ENCODE measurements around the gene TM2D1. TPM values are rescaled to one million over a fixed set of nuclear protein-coding genes. Genes with fewer than 3 reads are reported as not detected.

TM2D1 gene
- total RNA-seq, 2 donors from 2014 or later: 24.1 to 32.9 TPM

- no peak for TF ChIP-seq CTCF (conservative IDR thresholded peaks at IDR 0.05)
- no peak overlapping the region for H3K4me3 ChIP-seq (ENCODE audit: low read length)
- H3K4me1 ChIP-seq (ENCODE audit: control insufficient read depth, insufficient read depth, low read length): peaks cover 5% of the 10 kb centered on the region
- no peak overlapping the region for H3K27ac ChIP-seq (ENCODE audit: low read depth, low read length)
- Mint-ChIP-seq H3K4me1 (peaks cover 27% of the 10 kb centered on the region), H3K27me3 (ENCODE audit: insufficient read depth) (no peaks in the 10 kb centered on the region), H3K9me3 (no peaks in the 10 kb centered on the region), H3K4me3 (no peak overlapping the region), H3K36me3 (ENCODE audit: low read depth) (peaks cover 9% of the 10 kb centered on the region), H3K27ac (peak overlapping the region; percentile 28)
- no peak overlapping the region for H3K9ac ChIP-seq (ENCODE audit: extremely low read depth, low read length, poor library complexity, severe bottlenecking)
- no peak for DNase-seq
- H3K9me3 ChIP-seq (ENCODE audit: control insufficient read depth, low read length): no peaks in the 10 kb centered on the region
- WGBS, 2 experiments (ENCODE audit: insufficient coverage in 1 of 2, insufficient read length in 1 of 2): 88% methylated on average over 1 of the region's 1 CpG; no CpG with 5 or more reads in 1 of the 2 experiments
- no peaks in the 10 kb centered on the region for H3K27me3 ChIP-seq (ENCODE audit: control insufficient read depth, insufficient read depth, low read length, poor library complexity, severe bottlenecking)
- H3K36me3 ChIP-seq (ENCODE audit: control insufficient read depth, insufficient read depth, low read length): no peaks in the 10 kb centered on the region
Measured at GRCh38 chr1:61746813-61747212, 21.9 kb upstream of the TM2D1 start.

- Histone ChIP-seq H3K4me1 (ENCODE audit: control insufficient read depth, insufficient read depth, low read length) (peaks cover 5% of the 10 kb centered on the region), H3K36me3 (ENCODE audit: control insufficient read depth, insufficient read depth, low read length) (no peaks in the 10 kb centered on the region), H3K4me3 (ENCODE audit: low read length) (peak overlapping the region; percentile 89), H3K9me3 (ENCODE audit: control insufficient read depth, low read length) (no peaks in the 10 kb centered on the region), H3K27ac (ENCODE audit: low read depth, low read length) (no peak overlapping the region), H3K9ac (ENCODE audit: extremely low read depth, low read length, poor library complexity, severe bottlenecking) (peak overlapping the region; percentile 60), H3K27me3 (ENCODE audit: control insufficient read depth, insufficient read depth, low read length, poor library complexity, severe bottlenecking) (no peaks in the 10 kb centered on the region)
- Mint-ChIP-seq H3K27me3 (ENCODE audit: insufficient read depth) (no peaks in the 10 kb centered on the region), H3K27ac (peak overlapping the region; percentile 61), H3K36me3 (ENCODE audit: low read depth) (peaks cover 9% of the 10 kb centered on the region), H3K9me3 (no peaks in the 10 kb centered on the region), H3K4me3 (peak overlapping the region; percentile 84), H3K4me1 (peaks cover 30% of the 10 kb centered on the region)
- peak; percentile 66 for DNase-seq
- TF ChIP-seq CTCF (conservative IDR thresholded peaks at IDR 0.05): no peak
- WGBS, 2 experiments (ENCODE audit: insufficient coverage in 1 of 2, insufficient read length in 1 of 2): 74 to 79% methylated on average over 3 to 6 of the region's 6 CpGs
Measured at GRCh38 chr1:61743716-61744580, 19.0 kb upstream of the TM2D1 start.

DNA sequence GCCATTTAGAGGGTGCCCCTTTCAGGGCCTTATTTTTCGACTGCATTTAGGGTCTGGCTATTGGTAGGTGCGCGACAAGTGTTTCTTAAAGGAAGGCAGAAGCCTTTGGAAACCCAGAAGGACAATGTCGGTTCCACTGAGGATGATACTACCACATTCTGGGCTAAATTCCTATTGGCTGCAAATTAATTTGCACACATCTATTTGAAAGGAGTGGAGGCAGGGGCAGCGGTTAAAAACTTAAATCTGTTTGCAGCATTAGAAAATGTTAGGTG, 18.4 kb upstream of the TM2D1 start:
- H3K27me3 Mint-ChIP-seq (ENCODE audit: insufficient read depth): no peaks in the 10 kb centered on the region
- H3K27ac ChIP-seq (ENCODE audit: low read depth, low read length): no peak overlapping the region
- H3K27me3 ChIP-seq (ENCODE audit: control insufficient read depth, insufficient read depth, low read length, poor library complexity, severe bottlenecking): no peaks in the 10 kb centered on the region
- H3K9me3 ChIP-seq (ENCODE audit: control insufficient read depth, low read length): no peaks in the 10 kb centered on the region
- WGBS, 2 experiments (ENCODE audit: insufficient coverage in 1 of 2, insufficient read length in 1 of 2): 26 to 37% methylated on average over 2 to 5 of the region's 5 CpGs
- peak overlapping the region; percentile 60 for H3K9ac ChIP-seq (ENCODE audit: extremely low read depth, low read length, poor library complexity, severe bottlenecking)
- peak overlapping the region; percentile 84 for H3K4me3 Mint-ChIP-seq
- no peaks in the 10 kb centered on the region for H3K9me3 Mint-ChIP-seq
- H3K36me3 Mint-ChIP-seq (ENCODE audit: low read depth): peaks cover 5% of the 10 kb centered on the region
- peaks cover 5% of the 10 kb centered on the region for H3K4me1 ChIP-seq (ENCODE audit: control insufficient read depth, insufficient read depth, low read length)
- peak overlapping the region; percentile 70 for H3K27ac Mint-ChIP-seq
- peaks cover 30% of the 10 kb centered on the region for H3K4me1 Mint-ChIP-seq
- no peak for DNase-seq
- peak overlapping the region; percentile 89 for H3K4me3 ChIP-seq (ENCODE audit: low read length)
- H3K36me3 ChIP-seq (ENCODE audit: control insufficient read depth, insufficient read depth, low read length): no peaks in the 10 kb centered on the region
- TF ChIP-seq CTCF (conservative IDR thresholded peaks at IDR 0.05): no peak
